HepG2 (cell line): Measurements from ENCODE around the gene PARD3. TPM values are rescaled to one million over a fixed set of nuclear protein-coding genes. Genes with fewer than 3 reads are reported as not detected.

Experiments used
- ATAC-seq: fragments of 200-7000 bp; cut with Tn5 transposase; 3 replicates; pipeline ENCODE4 v1.9.1; 2020; ENCODE audit warnings: mild to moderate bottlenecking, moderate library complexity
- BruUV-seq: library from RNA; stranded (reverse); fragments of 400-500 nt; replicated peaks from 2 replicates; lab custom pipeline; 2021; lab: Mats Ljungman, UMichigan
- CTCF ChIA-PET: fragments of 300-600 bp; formaldehyde crosslinking; extraction: SDS; loops from one replicate; lab custom pipeline; 2021; ENCODE audit warnings: low total read pairs, inconsistent platforms, low intra/inter-chr PET ratio; lab: Yijun Ruan, JAX
- POLR2A ChIA-PET: fragments of 350-600 bp; sonication (Branson Sonifier 250); formaldehyde crosslinking; loops from one replicate; lab custom pipeline; 2020; ENCODE audit warnings: antibody characterized with exemption, inconsistent platforms; lab: Yijun Ruan, JAX
- DNase-seq: peaks from one replicate; pipeline ENCODE4 v3.0.0-alpha.2; 2015; ENCODE audit warnings: low spot score
- FAIRE-seq: peaks from 3 replicates; lab custom pipeline; 2011; peaks lifted over from hg19 to GRCh38; lab: Jason Lieb, UNC
- H2AFZ ChIP-seq: one replicate; pipeline ENCODE4 v1.6.1; 2011; ENCODE audit warnings: low read length, inconsistent platforms
- H3K27ac ChIP-seq: fragments of 300-600 bp; 3 replicates; pipeline ENCODE4 v1.8.0; 2011; ENCODE audit warnings: mixed run types, mild to moderate bottlenecking, mixed read lengths, low read length, inconsistent platforms; ENCODE audit not compliant: insufficient read depth; ENCODE audit errors: extremely low read length
- H3K27me3 ChIP-seq, 2 experiments: fragments of 200-600 bp in 1 of 2; 2 replicates in 1 of 2; 3 replicates in 1 of 2; pipeline versions ENCODE4 v1.6.0 to v1.8.0; 2011; ENCODE audit warnings: low read length in 2 of 2, mild to moderate bottlenecking in 2 of 2, moderate library complexity in 2 of 2, inconsistent platforms in 1 of 2; ENCODE audit not compliant: insufficient read depth in 2 of 2, control insufficient read depth in 1 of 2
- H3K36me3 ChIP-seq, 2 experiments: fragments of 200-600 bp in 1 of 2; replicated peaks in 1 of 2; 2 replicates in 1 of 2; 3 replicates in 1 of 2; pipeline versions ENCODE4 v1.5.1 to v1.8.0; 2011; ENCODE audit warnings: low read length in 2 of 2, inconsistent platforms in 1 of 2; ENCODE audit not compliant: insufficient read depth in 2 of 2, control insufficient read depth in 1 of 2
- H3K4me1 ChIP-seq: 2 replicates; pipeline ENCODE4 v1.5.1; 2012; ENCODE audit warnings: low read length, inconsistent platforms; ENCODE audit not compliant: insufficient read depth
- H3K4me2 ChIP-seq: 2 replicates; pipeline ENCODE4 v1.6.0; 2011; ENCODE audit warnings: low read depth, low read length, inconsistent platforms
- H3K4me3 ChIP-seq, 3 experiments: fragments of 200-600 bp in 1 of 3; sonication (generic), shearing (Covaris generic) in 1 of 3; replicated peaks in 1 of 3; 2 replicates each; pipeline ENCODE4 v1.5.1; 2011 to 2016; ENCODE audit warnings: low read length in 3 of 3, inconsistent platforms in 2 of 3, low read depth in 2 of 3, mild to moderate bottlenecking in 2 of 3, control low read depth in 1 of 3, mixed read lengths in 1 of 3; ENCODE audit not compliant: insufficient read depth in 1 of 3
- H3K79me2 ChIP-seq: one replicate; pipeline ENCODE4 v1.6.1; 2011; ENCODE audit warnings: low read length, inconsistent platforms; ENCODE audit not compliant: insufficient read depth
- H3K9ac ChIP-seq: 2 replicates; pipeline ENCODE4 v1.6.0; 2011; ENCODE audit warnings: mild to moderate bottlenecking, low read depth, low read length, inconsistent platforms; ENCODE audit not compliant: insufficient read depth
- H3K9me3 ChIP-seq: 2 replicates; pipeline ENCODE4 v1.5.1; 2012; ENCODE audit warnings: mild to moderate bottlenecking, low read length
- H4K20me1 ChIP-seq: 2 replicates; pipeline ENCODE4 v1.6.0; 2011; ENCODE audit warnings: inconsistent platforms, mild to moderate bottlenecking, low read length, moderate library complexity; ENCODE audit not compliant: insufficient read depth
- BCL6 ChIP-seq: IDR thresholded peaks from 2 replicates; pipeline ENCODE4 v1.6.1; 2016; ENCODE audit warnings: missing genetic modification reagents, missing compliant biosample characterization
- CENPBD1 ChIP-seq: sonication (generic); formaldehyde crosslinking; IDR thresholded peaks from 2 replicates; pipeline ENCODE4 v1.8.0; 2022; ENCODE audit warnings: missing genetic modification reagents, low read depth, mild to moderate bottlenecking, borderline replicate concordance
- HNRNPK ChIP-seq: fragments of 200-400 bp; formaldehyde crosslinking; IDR thresholded peaks from 2 replicates; pipeline ENCODE4 v1.6.1; 2018; ENCODE audit warnings: low read length, low read depth, moderate library complexity, mild to moderate bottlenecking; ENCODE audit not compliant: poor library complexity, severe bottlenecking
- KMT2B ChIP-seq: IDR thresholded peaks from 2 replicates; pipeline ENCODE4 v1.6.1; 2016; ENCODE audit warnings: missing genetic modification reagents, missing compliant biosample characterization
- MBNL3 ChIP-seq: fragments of 250-450 bp; sonication (Bioruptor Pico); conservative IDR thresholded peaks from 2 replicates; pipeline ENCODE4 v1.8.0; 2022; ENCODE audit warnings: mild to moderate bottlenecking, inconsistent platforms
- NFKBIZ ChIP-seq: IDR thresholded peaks from 2 replicates; pipeline ENCODE4 v1.6.1; 2018; ENCODE audit warnings: missing genetic modification reagents, missing compliant biosample characterization
- NONO ChIP-seq, 2 experiments: fragments of 450-650 bp in 1 of 2; sonication (generic) in 1 of 2; formaldehyde crosslinking in 1 of 2; IDR thresholded peaks in 1 of 2; conservative IDR thresholded peaks in 1 of 2; 2 replicates each; pipeline versions ENCODE4 v1.6.1 to v1.8.0; 2017 to 2022; ENCODE audit warnings: mild to moderate bottlenecking in 1 of 2, missing genetic modification reagents in 1 of 2, moderate library complexity in 1 of 2
- POGK ChIP-seq: sonication (generic); formaldehyde crosslinking; conservative IDR thresholded peaks from 2 replicates; pipeline ENCODE4 v1.8.0; 2022; ENCODE audit warnings: mild to moderate bottlenecking, moderate library complexity, missing genetic modification reagents
- SP140L ChIP-seq: sonication (generic); formaldehyde crosslinking; IDR thresholded peaks from 2 replicates; pipeline ENCODE4 v1.4.0; 2020; ENCODE audit warnings: missing genetic modification reagents, borderline replicate concordance
- SSRP1 ChIP-seq: IDR thresholded peaks from 2 replicates; pipeline ENCODE4 v1.6.1; 2016; ENCODE audit warnings: control low read depth
- ZBTB14 ChIP-seq: sonication (generic); formaldehyde crosslinking; IDR thresholded peaks from 2 replicates; pipeline ENCODE4 v1.4.0; 2020; ENCODE audit warnings: missing genetic modification reagents
- ZNF230 ChIP-seq: sonication (generic); formaldehyde crosslinking; IDR thresholded peaks from 2 replicates; pipeline ENCODE4 v1.4.0; 2020; ENCODE audit warnings: mild to moderate bottlenecking, missing genetic modification reagents
- ZNF264 ChIP-seq: sonication (generic); formaldehyde crosslinking; IDR thresholded peaks from 2 replicates; pipeline ENCODE4 v1.4.0; 2020; ENCODE audit warnings: missing genetic modification reagents
- ZNF331 ChIP-seq: sonication (generic); formaldehyde crosslinking; IDR thresholded peaks from 2 replicates; pipeline ENCODE4 v1.4.0; 2020; ENCODE audit warnings: missing genetic modification reagents
- ZNF496 ChIP-seq: sonication (generic); formaldehyde crosslinking; IDR thresholded peaks from 2 replicates; pipeline ENCODE4 v1.8.1; 2023; ENCODE audit warnings: mild to moderate bottlenecking, moderate library complexity, missing genetic modification reagents; ENCODE audit not compliant: insufficient replicate concordance
- ZNF720 ChIP-seq: sonication (generic); formaldehyde crosslinking; IDR thresholded peaks from 2 replicates; pipeline ENCODE4 v1.4.0; 2020; ENCODE audit warnings: missing genetic modification reagents
- ZNF841 ChIP-seq: sonication (generic); formaldehyde crosslinking; IDR thresholded peaks from 2 replicates; pipeline ENCODE4 v1.8.1; 2023; ENCODE audit warnings: missing genetic modification reagents, borderline replicate concordance
- WGBS: methylation state at CpG from one replicate; pipeline ENCODE4 v1.1.6; 2017; ENCODE audit warnings: low lambda C conversion rate; 5-methylcytosine and 5-hydroxymethylcytosine counted together
- in situ Hi-C: cut with HindIII; loops from 2 replicates; pipeline ENCODE4 v1.10.0; 2017; ENCODE audit warnings: low pct_unique_long_range_greater_than_20kb; ENCODE audit not compliant: extremely low pct_ligation_motif_present
- intact Hi-C: fragments of 100-400 bp; cut with micrococcal nuclease; formaldehyde crosslinking; loops from one replicate; pipeline ENCODE4 v1.10.0; 2022; ENCODE audit not compliant: unreplicated experiment
- polyA plus RNA-seq, 8 experiments: library from polyadenylated mRNA; depleted of rRNA in 3 of 8; stranded (reverse) in 7 of 8; unstranded in 1 of 8; fragments of >200 nt; fragmentation: Illumina TruSeq in 4 of 8; extraction: Trizol in 4 of 8; gene quantifications; 2 replicates each; pipeline versions ENCODE4 v1.2.1 to v1.2.3, GENCODE V29; 2011 to 2016; ENCODE audit warnings: low read depth in 4 of 8, missing spikeins in 1 of 8, mixed read lengths in 1 of 8; ENCODE audit not compliant: insufficient read depth in 1 of 8
- total RNA-seq, 5 experiments: library from RNA; depleted of rRNA; stranded (reverse); fragments of >200 nt; fragmentation: Illumina TruSeq; extraction: Trizol; gene quantifications; 2 replicates each; pipeline ENCODE4 v1.2.3, GENCODE V29; 2016; ENCODE audit warnings: low read depth in 1 of 5
- TF ChIP-seq, protein P1 (sequence below): IDR thresholded peaks from 2 replicates; pipeline ENCODE4 v1.6.1; 2016

The PARD3 gene
- total and polyA plus RNA-seq, 2 of the 13 experiments (the other 11 are each of a cell fraction or from before 2014, with no cell fraction given) = 40.9 to 60.0 TPM

- DNase-seq (no peak), FAIRE-seq (no peak), ATAC-seq (no peak)
- Histone ChIP-seq H4K20me1 (no peaks in the 10 kb centered on the region), H3K4me1 (peaks cover 26% of the 10 kb centered on the region), H3K9ac (no peak overlapping the region), H3K27me3 (no peaks in the 10 kb centered on the region), H3K9me3 (no peaks in the 10 kb centered on the region), H3K4me3 (no peak overlapping the region), H3K4me2 (no peak overlapping the region), H2AFZ (no peak overlapping the region), H3K36me3 (no peaks in the 10 kb centered on the region), H3K27ac (no peak overlapping the region), H3K79me2 (no peaks in the 10 kb centered on the region)
- no TSS peak for BruUV-seq
- in situ Hi-C loops = no loop called here
- POLR2A ChIA-PET = no interaction called here
- no peak for TF ChIP-seq MBNL3
- TF ChIP-seq ZNF331 = no peak
- TF ChIP-seq CENPBD1 (CRISPR knock-in tag) = no peak
- no peak for TF ChIP-seq NONO (IDR thresholded peaks at IDR 0.05)
- no peak for TF ChIP-seq NONO (CRISPR knock-in tag; conservative IDR thresholded peaks at IDR 0.05)
- TF ChIP-seq ZNF496 (CRISPR knock-in tag) = no peak
- TF ChIP-seq ZNF264 (CRISPR knock-in tag) = no peak
- TF ChIP-seq ZNF841 (CRISPR knock-in tag) = no peak
- TF ChIP-seq, protein P1, sequence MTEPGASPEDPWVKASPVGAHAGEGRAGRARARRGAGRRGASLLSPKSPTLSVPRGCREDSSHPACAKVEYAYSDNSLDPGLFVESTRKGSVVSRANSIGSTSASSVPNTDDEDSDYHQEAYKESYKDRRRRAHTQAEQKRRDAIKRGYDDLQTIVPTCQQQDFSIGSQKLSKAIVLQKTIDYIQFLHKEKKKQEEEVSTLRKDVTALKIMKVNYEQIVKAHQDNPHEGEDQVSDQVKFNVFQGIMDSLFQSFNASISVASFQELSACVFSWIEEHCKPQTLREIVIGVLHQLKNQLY (CRISPR knock-in tag) = no peak
- no peak for TF ChIP-seq HNRNPK
- no peak for TF ChIP-seq ZNF230 (CRISPR knock-in tag)
- no peak for TF ChIP-seq SSRP1 (CRISPR knock-in tag)
- no peak for TF ChIP-seq ZBTB14 (CRISPR knock-in tag)
- no peak for TF ChIP-seq SP140L (CRISPR knock-in tag)
- TF ChIP-seq NFKBIZ (CRISPR knock-in tag) = no peak
- TF ChIP-seq POGK (CRISPR knock-in tag) = no peak
- TF ChIP-seq ZNF720 (CRISPR knock-in tag) = no peak
- TF ChIP-seq KMT2B (CRISPR knock-in tag) = no peak
- TF ChIP-seq BCL6 = no peak
- CTCF ChIA-PET = no interaction called here
- intact Hi-C loops = no loop called here
- 91% methylated on average over 7 of the region's 7 CpGs for WGBS
Observed at GRCh38 chr10:34190580-34190979, 624.5 kb downstream of the PARD3 start.
